Subcutaneous adipose tissue (tissue), 4 donors: ENCODE data around the gene OTOGL. TPM values are rescaled to one million over a fixed set of nuclear protein-coding genes. Genes with fewer than 3 reads are reported as not detected.

Experiments
- CTCF ChIP-seq: fragments of 450-650 bp; IDR thresholded peaks from one replicate; pipeline ENCODE4 v1.5.1; 2016; ENCODE audit warnings: low read depth, mild to moderate bottlenecking, control low read depth, antibody characterized with exemption, moderate library complexity
- total RNA-seq, 4 donors: library from RNA; depleted of rRNA; stranded (reverse); fragments of >200 nt; gene quantifications; one replicate each; pipeline ENCODE4 v1.1.0, GENCODE V29; 2016

OTOGL gene
- total RNA-seq, 4 donors from 2014 or later: 0.19 to 0.66 (median 0.50) TPM

GRCh38 chr12:80262771-80263170 is 163.4 kb downstream of the OTOGL start:
- no peak for TF ChIP-seq CTCF

GRCh38 chr12:80264386-80264785 is 165.0 kb downstream of the OTOGL start:
- no peak for TF ChIP-seq CTCF

GRCh38 chr12:80264891-80265290 is 165.6 kb downstream of the OTOGL start:
- TF ChIP-seq CTCF: no peak

- TF ChIP-seq CTCF: no peak
These were observed 169.8 kb downstream of the OTOGL start for GRCh38 chr12:80268924-80269749.

GRCh38 chr12:80269803-80270552 is 170.6 kb downstream of the OTOGL start:
- no peak for TF ChIP-seq CTCF

GRCh38 chr12:80271780-80272179 is 172.4 kb downstream of the OTOGL start:
- no peak for TF ChIP-seq CTCF

- no peak for TF ChIP-seq CTCF
These were observed 173.1 kb downstream of the OTOGL start for GRCh38 chr12:80272387-80272915.
